Measurements from ENCODE around the gene APH1B. TPM values are rescaled to one million over a fixed set of nuclear protein-coding genes. Genes with fewer than 3 reads are reported as not detected.

The APH1B gene
- total RNA-seq, 4 donors from 2014 or later, result 15.9 to 17.4 (median 17.0) TPM

DNA sequence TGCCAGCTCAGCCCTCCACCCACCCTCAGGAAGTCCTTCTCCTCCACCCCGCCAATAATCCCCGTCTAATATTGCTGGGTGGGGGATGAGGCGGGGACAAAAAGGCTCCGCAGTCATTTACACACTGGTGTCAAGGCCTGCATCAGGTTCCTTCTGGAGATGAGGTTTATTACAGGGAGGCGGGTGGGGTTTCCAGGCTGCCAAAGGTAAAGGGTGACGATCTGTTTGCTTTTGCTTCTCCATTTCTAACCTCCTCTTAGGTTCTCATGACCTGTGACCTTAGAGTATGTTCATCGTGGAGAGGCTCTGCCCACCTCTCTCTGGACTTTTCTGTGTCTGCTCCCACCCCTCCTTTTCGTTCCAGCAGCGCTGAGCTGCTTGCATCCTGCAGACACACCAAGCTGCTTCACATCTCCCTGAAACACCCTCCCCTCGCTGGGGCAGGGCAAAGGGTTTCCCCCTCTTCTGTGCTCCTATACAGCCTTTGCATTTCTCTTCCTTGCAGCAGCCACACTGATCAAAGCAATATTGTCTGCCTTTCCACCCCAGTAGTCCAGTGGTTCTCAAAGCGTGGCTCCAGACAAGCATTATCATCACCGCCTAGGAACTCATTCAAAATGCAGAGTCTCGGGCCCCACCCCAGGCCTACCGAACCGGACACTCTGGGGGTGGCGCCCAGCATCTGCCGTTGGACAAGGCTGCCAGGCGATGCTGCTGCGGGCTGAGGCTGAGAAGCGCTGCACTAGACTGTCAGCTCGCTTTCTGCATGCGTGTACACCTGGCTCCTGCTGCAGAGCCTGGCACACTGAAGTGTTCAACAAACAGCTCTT is 77.6 kb downstream of the APH1B start:
- ATAC-seq (ENCODE audit: low FRiP score), result no peak
- DNase-seq (ENCODE audit: low spot score), result no peak
- TF ChIP-seq, protein P1, sequence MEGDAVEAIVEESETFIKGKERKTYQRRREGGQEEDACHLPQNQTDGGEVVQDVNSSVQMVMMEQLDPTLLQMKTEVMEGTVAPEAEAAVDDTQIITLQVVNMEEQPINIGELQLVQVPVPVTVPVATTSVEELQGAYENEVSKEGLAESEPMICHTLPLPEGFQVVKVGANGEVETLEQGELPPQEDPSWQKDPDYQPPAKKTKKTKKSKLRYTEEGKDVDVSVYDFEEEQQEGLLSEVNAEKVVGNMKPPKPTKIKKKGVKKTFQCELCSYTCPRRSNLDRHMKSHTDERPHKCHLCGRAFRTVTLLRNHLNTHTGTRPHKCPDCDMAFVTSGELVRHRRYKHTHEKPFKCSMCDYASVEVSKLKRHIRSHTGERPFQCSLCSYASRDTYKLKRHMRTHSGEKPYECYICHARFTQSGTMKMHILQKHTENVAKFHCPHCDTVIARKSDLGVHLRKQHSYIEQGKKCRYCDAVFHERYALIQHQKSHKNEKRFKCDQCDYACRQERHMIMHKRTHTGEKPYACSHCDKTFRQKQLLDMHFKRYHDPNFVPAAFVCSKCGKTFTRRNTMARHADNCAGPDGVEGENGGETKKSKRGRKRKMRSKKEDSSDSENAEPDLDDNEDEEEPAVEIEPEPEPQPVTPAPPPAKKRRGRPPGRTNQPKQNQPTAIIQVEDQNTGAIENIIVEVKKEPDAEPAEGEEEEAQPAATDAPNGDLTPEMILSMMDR (IDR thresholded peaks at IDR 0.05), result no peak

DNA sequence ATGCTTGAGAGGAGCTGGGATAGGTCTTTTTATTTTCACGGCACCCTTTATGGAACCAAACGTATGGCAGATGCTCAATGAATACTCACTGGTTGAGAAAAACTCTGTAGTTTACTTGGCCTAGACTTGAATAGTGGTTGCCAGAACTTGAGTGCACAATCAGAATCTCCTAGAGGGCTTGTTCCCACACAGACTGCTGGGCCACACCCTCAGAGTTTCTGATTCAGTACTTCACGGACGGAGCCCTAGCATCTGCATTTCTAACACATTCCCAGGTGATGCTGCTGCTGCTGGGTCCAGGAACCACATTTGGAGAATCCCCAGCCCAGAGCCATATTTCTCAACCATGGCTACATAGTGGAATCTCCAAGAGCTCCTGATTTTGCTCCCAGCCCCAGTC is 79.7 kb downstream of the APH1B start:
- ATAC-seq (ENCODE audit: low FRiP score), result no peak
- TF ChIP-seq, protein P1 (IDR thresholded peaks at IDR 0.05), result no peak
- DNase-seq (ENCODE audit: low spot score), result no peak

DNA sequence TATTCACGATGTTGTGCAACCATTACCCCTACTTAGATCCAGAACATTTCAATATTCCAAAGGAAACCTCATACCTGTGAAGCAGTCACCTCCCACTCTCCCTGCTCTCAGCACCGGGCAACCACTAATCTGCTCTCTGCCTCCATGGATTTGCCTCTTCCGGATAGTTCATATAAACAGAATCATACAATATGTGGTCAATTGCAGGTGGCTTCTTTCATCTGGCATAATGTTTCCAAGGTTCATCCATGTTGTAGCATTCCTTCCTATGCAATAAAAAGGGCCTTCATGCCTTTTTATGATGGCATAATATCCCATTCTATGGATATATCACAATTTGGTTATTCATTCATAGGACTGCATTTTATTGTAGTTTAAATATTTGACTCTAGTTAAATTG is 80.3 kb downstream of the APH1B start:
- DNase-seq (ENCODE audit: low spot score) (no peak), ATAC-seq (ENCODE audit: low FRiP score) (no peak)
- TF ChIP-seq, protein P1 (IDR thresholded peaks at IDR 0.05), result no peak

DNA sequence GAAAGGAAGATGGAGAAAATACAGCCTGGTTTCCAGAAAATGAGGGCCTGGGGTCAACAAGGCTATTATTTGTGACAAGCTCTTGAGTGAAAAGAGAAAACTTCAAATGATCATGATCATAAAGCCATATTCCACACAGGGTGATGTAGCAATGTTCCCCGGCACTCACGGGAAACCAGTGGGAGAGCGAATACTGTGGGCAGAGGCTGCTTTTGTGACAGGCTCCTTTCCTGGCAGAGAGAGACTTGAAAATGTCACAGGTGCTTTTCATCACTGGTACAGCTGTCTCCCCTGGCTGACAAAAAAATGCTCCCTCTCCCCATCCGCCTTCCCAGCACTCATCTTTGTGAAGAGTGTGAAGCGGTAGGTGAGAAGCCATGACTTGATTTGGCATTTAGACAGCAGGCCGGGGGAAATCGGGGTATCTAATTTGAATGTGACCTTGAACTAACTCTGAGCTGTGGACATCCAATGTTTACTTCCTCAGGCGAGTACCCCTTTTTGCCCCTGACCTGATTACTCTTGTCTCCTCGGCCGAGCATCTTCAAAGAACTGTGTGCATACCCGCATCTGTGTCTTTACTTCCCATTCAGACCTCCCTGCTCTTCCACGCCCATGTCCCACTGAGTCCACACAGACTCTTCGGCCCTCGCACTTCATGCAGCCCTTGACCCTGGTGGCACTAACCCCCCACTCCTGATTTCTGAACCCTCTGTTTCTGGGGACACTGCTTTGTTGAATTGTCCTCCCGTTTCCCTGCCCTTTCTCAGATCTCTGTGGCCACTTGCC is 81.0 kb downstream of the APH1B start:
- TF ChIP-seq, protein P1 (IDR thresholded peaks at IDR 0.05), result no peak
- ATAC-seq (ENCODE audit: low FRiP score) (no peak), DNase-seq (ENCODE audit: low spot score) (no peak)

Other genes with a start within 250 kb of the APH1B start
- gene TPM1, start 234.9 kb upstream of the APH1B start, total RNA-seq, result 100 to 1,000 TPM; 167 to 702 (median 252) TPM
- 10 to 100 TPM; 12.9 to 38.5 (median 20.6) TPM for gene LACTB, start 155.7 kb upstream of the APH1B start, total RNA-seq
- gene RPS27L, start 120.1 kb upstream of the APH1B start, total RNA-seq, result 100 to 1,000 TPM in 1 of 4 donors, 10 to 100 TPM in 3; 71.3 to 107 (median 83.2) TPM
- gene RAB8B, start 88.0 kb upstream of the APH1B start, total RNA-seq, result 10 to 100 TPM; 36.0 to 55.4 (median 50.0) TPM
- 10 to 100 TPM in 2 of 4 donors, 1 to 10 TPM in 1, under 1 TPM in 1; 0.75 to 27.1 (median 10.2) TPM for gene CA12, start 104.2 kb downstream of the APH1B start, total RNA-seq
- 10 to 100 TPM; 40.4 to 66.2 (median 56.0) TPM for gene USP3, start 227.0 kb downstream of the APH1B start, total RNA-seq

Measured in omental fat pad (tissue), 4 donors.